ENCODE results near the gene ZDHHC5. TPM values are rescaled to one million over a fixed set of nuclear protein-coding genes. Genes with fewer than 3 reads are reported as not detected.

The ZDHHC5 gene
- polyA plus RNA-seq, 1 donor (not counting 4 experiments of a cell fraction or from before 2014, with no cell fraction given): 79.3 TPM

DNA sequence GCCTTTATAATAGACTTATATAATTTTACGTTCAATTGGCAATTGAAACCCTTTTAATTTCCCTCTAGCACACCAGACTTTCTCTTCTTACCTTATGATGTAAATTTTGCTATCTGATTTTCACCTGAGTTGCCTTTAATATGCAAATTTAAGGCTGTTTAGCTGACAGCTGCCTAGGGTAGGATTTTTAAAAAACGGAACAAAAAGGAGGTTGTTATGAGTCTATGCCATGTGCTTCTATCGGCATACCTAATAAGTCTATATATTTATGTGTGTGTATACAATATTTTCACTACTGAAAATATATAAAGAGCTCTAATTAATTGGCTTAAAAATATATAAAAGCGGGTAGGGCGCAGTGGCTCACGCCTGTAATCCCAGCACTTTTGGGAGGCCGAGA, 61.6 kb downstream of the ZDHHC5 start:
- peaks cover 66% of the 10 kb centered on the region for H3K79me2 ChIP-seq (ENCODE audit: control insufficient read depth, insufficient read depth, low read length)
- dilution Hi-C loops (cut with MboI; ENCODE audit: extremely low pct_ligation_motif_present, low sequenced_read_pairs): no loop called here
- H4K20me1 ChIP-seq (ENCODE audit: control insufficient read depth, extremely low read depth, insufficient read depth, low read length): peaks cover 5% of the 10 kb centered on the region
- H3K27ac ChIP-seq (ENCODE audit: control insufficient read depth, insufficient read depth, low read length): no peak overlapping the region
- no peaks in the 10 kb centered on the region for H3K9me3 ChIP-seq (ENCODE audit: control insufficient read depth, low read depth, low read length)
- H2AFZ ChIP-seq (ENCODE audit: control insufficient read depth, low read length): no peak overlapping the region
- H3K36me3 ChIP-seq (ENCODE audit: control insufficient read depth in 2 of 2, extremely low read depth in 1 of 2, insufficient read depth in 2 of 2, low read length in 2 of 2): peaks cover 0 to 2% of the 10 kb centered on the region in 2 experiments
- no peaks in the 10 kb centered on the region for H3K9me1 ChIP-seq (ENCODE audit: control insufficient read depth, extremely low read depth, insufficient read depth, low read length)
- no peaks in the 10 kb centered on the region for H3K27me3 ChIP-seq (ENCODE audit: control insufficient read depth, extremely low read depth, insufficient read depth, low read length)
- TF ChIP-seq EZH2 (IDR thresholded peaks at IDR 0.05; ENCODE audit: low read length): no peak
- H3K4me1 ChIP-seq (ENCODE audit: control insufficient read depth, extremely low read depth, insufficient read depth, low read length): peaks cover 18% of the 10 kb centered on the region
- no peak overlapping the region for H3K4me3 ChIP-seq (ENCODE audit: control insufficient read depth in 2 of 3, extremely low read depth in 1 of 3, insufficient read depth in 2 of 3, low read depth in 1 of 3, low read length in 3 of 3)
- H3K4me2 ChIP-seq (ENCODE audit: control insufficient read depth, extremely low read depth, insufficient read depth, low read depth, low read length): no peak overlapping the region
- FAIRE-seq: no peak
- DNase-seq (ENCODE audit: low read depth, low spot score): no peak
- no peak overlapping the region for H3K9ac ChIP-seq (ENCODE audit: control insufficient read depth, extremely low read depth, insufficient read depth, low read length)

DNA sequence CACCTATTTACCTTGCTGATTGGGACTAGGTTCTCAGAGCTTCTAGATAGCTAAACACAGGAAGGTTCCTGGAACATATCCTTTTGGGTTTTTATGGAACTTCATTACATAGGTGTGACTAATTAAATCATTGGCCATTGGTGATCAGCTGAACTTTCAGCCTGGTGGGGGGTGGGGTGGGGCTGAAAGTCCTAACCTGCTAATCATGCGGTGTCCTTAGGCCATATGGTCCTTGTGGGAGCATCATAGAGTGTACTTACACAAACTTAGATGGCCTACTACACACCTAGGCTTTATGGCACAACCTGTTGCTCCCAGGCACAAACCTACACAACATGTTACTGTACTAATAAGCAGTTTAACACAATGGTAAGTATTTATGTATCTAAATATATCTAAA, 64.7 kb downstream of the ZDHHC5 start:
- Histone ChIP-seq H2AFZ (ENCODE audit: control insufficient read depth, low read length) (no peak overlapping the region), H3K4me2 (ENCODE audit: control insufficient read depth, extremely low read depth, insufficient read depth, low read depth, low read length) (no peak overlapping the region), H3K9ac (ENCODE audit: control insufficient read depth, extremely low read depth, insufficient read depth, low read length) (no peak overlapping the region), H3K27ac (ENCODE audit: control insufficient read depth, insufficient read depth, low read length) (no peak overlapping the region), H3K79me2 (ENCODE audit: control insufficient read depth, insufficient read depth, low read length) (peaks cover 64% of the 10 kb centered on the region), H3K4me1 (ENCODE audit: control insufficient read depth, extremely low read depth, insufficient read depth, low read length) (peaks cover 5% of the 10 kb centered on the region), H3K36me3 (ENCODE audit: control insufficient read depth in 2 of 2, extremely low read depth in 1 of 2, insufficient read depth in 2 of 2, low read length in 2 of 2) (peaks cover 2 to 4% of the 10 kb centered on the region in 2 experiments), H3K9me3 (ENCODE audit: control insufficient read depth, low read depth, low read length) (no peaks in the 10 kb centered on the region), H3K9me1 (ENCODE audit: control insufficient read depth, extremely low read depth, insufficient read depth, low read length) (no peaks in the 10 kb centered on the region), H3K4me3 (ENCODE audit: control insufficient read depth in 2 of 3, extremely low read depth in 1 of 3, insufficient read depth in 2 of 3, low read depth in 1 of 3, low read length in 3 of 3) (no peak overlapping the region), H3K27me3 (ENCODE audit: control insufficient read depth, extremely low read depth, insufficient read depth, low read length) (no peaks in the 10 kb centered on the region), H4K20me1 (ENCODE audit: control insufficient read depth, extremely low read depth, insufficient read depth, low read length) (peaks cover 5% of the 10 kb centered on the region)
- dilution Hi-C loops (cut with MboI; ENCODE audit: extremely low pct_ligation_motif_present, low sequenced_read_pairs): no loop called here
- FAIRE-seq: no peak
- no peak for TF ChIP-seq EZH2 (IDR thresholded peaks at IDR 0.05; ENCODE audit: low read length)
- TF ChIP-seq, protein P1, sequence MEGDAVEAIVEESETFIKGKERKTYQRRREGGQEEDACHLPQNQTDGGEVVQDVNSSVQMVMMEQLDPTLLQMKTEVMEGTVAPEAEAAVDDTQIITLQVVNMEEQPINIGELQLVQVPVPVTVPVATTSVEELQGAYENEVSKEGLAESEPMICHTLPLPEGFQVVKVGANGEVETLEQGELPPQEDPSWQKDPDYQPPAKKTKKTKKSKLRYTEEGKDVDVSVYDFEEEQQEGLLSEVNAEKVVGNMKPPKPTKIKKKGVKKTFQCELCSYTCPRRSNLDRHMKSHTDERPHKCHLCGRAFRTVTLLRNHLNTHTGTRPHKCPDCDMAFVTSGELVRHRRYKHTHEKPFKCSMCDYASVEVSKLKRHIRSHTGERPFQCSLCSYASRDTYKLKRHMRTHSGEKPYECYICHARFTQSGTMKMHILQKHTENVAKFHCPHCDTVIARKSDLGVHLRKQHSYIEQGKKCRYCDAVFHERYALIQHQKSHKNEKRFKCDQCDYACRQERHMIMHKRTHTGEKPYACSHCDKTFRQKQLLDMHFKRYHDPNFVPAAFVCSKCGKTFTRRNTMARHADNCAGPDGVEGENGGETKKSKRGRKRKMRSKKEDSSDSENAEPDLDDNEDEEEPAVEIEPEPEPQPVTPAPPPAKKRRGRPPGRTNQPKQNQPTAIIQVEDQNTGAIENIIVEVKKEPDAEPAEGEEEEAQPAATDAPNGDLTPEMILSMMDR (optimal IDR thresholded peaks at IDR 0.05 in 1 of 3, IDR thresholded peaks at IDR 0.05 in 1 of 3, conservative IDR thresholded peaks at IDR 0.05 in 1 of 3; ENCODE audit: extremely low read depth in 1 of 3, insufficient read depth in 2 of 3, low read length in 3 of 3): no peak
- no peak for DNase-seq (ENCODE audit: low read depth, low spot score)

All from keratinocyte (primary cell).